HEK293 (cell line): Measurements from ENCODE around the gene TNFRSF21.

Experiments used
- CTCF ChIA-PET: fragments of 350-600 bp; formaldehyde crosslinking; extraction: SDS; loops from one replicate; lab custom pipeline; 2021; ENCODE audit warnings: antibody characterized with exemption; lab: Yijun Ruan, JAX
- POLR2A ChIA-PET: fragments of 300-600 bp; formaldehyde crosslinking; extraction: SDS; loops from one replicate; lab custom pipeline; 2020; ENCODE audit warnings: antibody characterized with exemption, inconsistent platforms; lab: Yijun Ruan, JAX
- H3K27ac ChIP-seq: fragments of 200-500 bp; sonication (Bioruptor generic); 2 replicates; pipeline ENCODE4 v1.5.1; 2014; ENCODE audit warnings: low read depth, low read length, control low read depth, inconsistent platforms; ENCODE audit errors: extremely low read depth
- H3K36me3 ChIP-seq, 2 experiments: fragments of 200-500 bp in 1 of 2; sonication (Bioruptor generic) in 1 of 2; 1 replicate in 1 of 2; 2 replicates in 1 of 2; pipeline ENCODE4 v1.5.1; 2014 to 2017; ENCODE audit warnings: inconsistent platforms in 2 of 2, low read length in 2 of 2; ENCODE audit not compliant: control insufficient read depth in 2 of 2, insufficient read depth in 1 of 2
- H3K4me1 ChIP-seq: fragments of 200-500 bp; sonication (Bioruptor generic); 2 replicates; pipeline ENCODE4 v1.5.1; 2014; ENCODE audit warnings: mild to moderate bottlenecking, low read length, inconsistent platforms; ENCODE audit not compliant: control insufficient read depth, insufficient read depth
- H3K4me3 ChIP-seq: 2 replicates; pipeline ENCODE4 v1.5.1; 2011; ENCODE audit warnings: low read depth, mild to moderate bottlenecking, control low read depth, low read length, moderate library complexity
- H3K9me3 ChIP-seq: fragments of 200-500 bp; sonication (Bioruptor generic); 2 replicates; pipeline ENCODE4 v1.5.1; 2014; ENCODE audit warnings: low read depth, low read length, inconsistent platforms; ENCODE audit not compliant: control insufficient read depth, insufficient read depth
- ELK4 ChIP-seq: IDR thresholded peaks from 2 replicates; pipeline ENCODE4 v1.6.1; 2011; ENCODE audit warnings: mild to moderate bottlenecking, low read depth, low read length, borderline replicate concordance
- KLF16 ChIP-seq: fragments of 450-650 bp; formaldehyde crosslinking; IDR thresholded peaks from 2 replicates; pipeline ENCODE4 v1.5.1; 2017; ENCODE audit warnings: missing biosample characterization, missing genetic modification characterization
- PRDM4 ChIP-seq: fragments of 450-650 bp; formaldehyde crosslinking; IDR thresholded peaks from 2 replicates; pipeline ENCODE4 v1.5.1; 2017; ENCODE audit warnings: missing biosample characterization, missing genetic modification characterization
- YY1 ChIP-seq: fragments of 450-650 bp; formaldehyde crosslinking; IDR thresholded peaks from 2 replicates; pipeline ENCODE4 v1.5.1; 2018; ENCODE audit warnings: missing biosample characterization, missing genetic modification characterization
- ZBTB1 ChIP-seq: fragments of 450-650 bp; formaldehyde crosslinking; IDR thresholded peaks from 2 replicates; pipeline ENCODE4 v1.5.1; 2016; ENCODE audit warnings: missing biosample characterization, missing genetic modification characterization
- ZNF174 ChIP-seq: fragments of 450-650 bp; formaldehyde crosslinking; IDR thresholded peaks from 2 replicates; pipeline ENCODE4 v1.5.0; 2017; ENCODE audit warnings: missing biosample characterization, mild to moderate bottlenecking, missing genetic modification characterization
- ZNF18 ChIP-seq: fragments of 450-650 bp; formaldehyde crosslinking; IDR thresholded peaks from 2 replicates; pipeline ENCODE4 v1.5.1; 2016; ENCODE audit warnings: missing biosample characterization, missing genetic modification characterization
- ZNF19 ChIP-seq: fragments of 450-650 bp; formaldehyde crosslinking; IDR thresholded peaks from 2 replicates; pipeline ENCODE4; 2016; ENCODE audit warnings: missing biosample characterization, missing genetic modification characterization, low read depth
- ZNF211 ChIP-seq: fragments of 450-650 bp; formaldehyde crosslinking; IDR thresholded peaks from 2 replicates; pipeline ENCODE4 v1.5.1; 2016; ENCODE audit warnings: low read depth, missing biosample characterization, missing genetic modification characterization
- ZNF223 ChIP-seq: fragments of 450-650 bp; formaldehyde crosslinking; IDR thresholded peaks from 2 replicates; pipeline ENCODE4 v1.5.1; 2016; ENCODE audit warnings: missing biosample characterization, missing genetic modification characterization
- ZNF23 ChIP-seq: fragments of 450-650 bp; formaldehyde crosslinking; IDR thresholded peaks from 2 replicates; pipeline ENCODE4 v1.5.1; 2016; ENCODE audit warnings: missing biosample characterization, missing genetic modification characterization, borderline replicate concordance
- ZNF280D ChIP-seq: fragments of 450-650 bp; formaldehyde crosslinking; IDR thresholded peaks from 2 replicates; pipeline ENCODE4 v1.5.1; 2016; ENCODE audit warnings: missing biosample characterization, missing genetic modification characterization
- ZNF362 ChIP-seq: fragments of 450-650 bp; formaldehyde crosslinking; IDR thresholded peaks from 2 replicates; pipeline ENCODE4 v1.5.1; 2016; ENCODE audit warnings: missing biosample characterization, missing genetic modification characterization
- ZNF426 ChIP-seq: fragments of 450-650 bp; formaldehyde crosslinking; IDR thresholded peaks from 2 replicates; pipeline ENCODE4 v1.5.1; 2017; ENCODE audit warnings: missing biosample characterization, missing genetic modification characterization, mild to moderate bottlenecking, inconsistent platforms, moderate library complexity
- ZNF521 ChIP-seq: fragments of 450-650 bp; formaldehyde crosslinking; IDR thresholded peaks from 2 replicates; pipeline ENCODE4 v1.5.1; 2017; ENCODE audit warnings: missing biosample characterization, mild to moderate bottlenecking, missing genetic modification characterization
- ZNF529 ChIP-seq: fragments of 450-650 bp; formaldehyde crosslinking; IDR thresholded peaks from 2 replicates; pipeline ENCODE4 v1.5.1; 2017; ENCODE audit warnings: missing genetic modification characterization, missing biosample characterization; ENCODE audit not compliant: insufficient replicate concordance
- ZNF654 ChIP-seq: fragments of 450-650 bp; formaldehyde crosslinking; IDR thresholded peaks from 2 replicates; pipeline ENCODE4 v1.5.1; 2016; ENCODE audit warnings: low read depth, missing biosample characterization, missing genetic modification characterization
- ZNF701 ChIP-seq: fragments of 450-650 bp; formaldehyde crosslinking; IDR thresholded peaks from 2 replicates; pipeline ENCODE4 v1.5.1; 2016; ENCODE audit warnings: missing biosample characterization, missing genetic modification characterization
- ZSCAN30 ChIP-seq: fragments of 450-650 bp; IDR thresholded peaks from 2 replicates; pipeline ENCODE4 v1.5.1; 2018; ENCODE audit warnings: missing biosample characterization, mild to moderate bottlenecking, missing genetic modification characterization, moderate library complexity

Gene TNFRSF21

GRCh38 chr6:47230579-47230978 lies 79.1 kb downstream of the TNFRSF21 start:
- no peak overlapping the region for H3K4me3 ChIP-seq
- TF ChIP-seq ZSCAN30 (no peak), ZNF23 (tag by site-specific recombination) (no peak), ZNF280D (tag by site-specific recombination) (no peak), ZNF521 (no peak), ZNF654 (no peak), PRDM4 (tag by site-specific recombination) (no peak), KLF16 (tag by site-specific recombination) (no peak), ZNF362 (tag by site-specific recombination) (no peak), ZNF18 (tag by site-specific recombination) (no peak)
- TF ChIP-seq, all 188 proteins: peak for 0
- Histone ChIP-seq H3K36me3 (peaks cover 9 to 13% of the 10 kb centered on the region in 2 experiments; a peak in 2 of 3 replicates), H3K9me3 (no peaks in the 10 kb centered on the region), H3K4me1 (peaks cover 8% of the 10 kb centered on the region), H3K27ac (no peak overlapping the region)
- POLR2A ChIA-PET: no interaction called here
- CTCF ChIA-PET: no interaction called here

GRCh38 chr6:47229255-47229654 lies 80.5 kb downstream of the TNFRSF21 start:
- Histone ChIP-seq H3K27ac (no peak overlapping the region), H3K9me3 (no peaks in the 10 kb centered on the region), H3K4me3 (no peak overlapping the region), H3K36me3 (peaks cover 9 to 11% of the 10 kb centered on the region in 2 experiments; a peak in 2 of 3 replicates), H3K4me1 (peaks cover 3% of the 10 kb centered on the region)
- TF ChIP-seq ZNF174 (tag by site-specific recombination) (no peak), ZNF211 (tag by site-specific recombination) (no peak), ZNF19 (tag by site-specific recombination) (no peak), ZNF426 (no peak), ZNF529 (tag by site-specific recombination) (no peak), YY1 (tag by site-specific recombination) (no peak), ZNF654 (no peak), ZBTB1 (tag by site-specific recombination) (no peak), ZNF223 (tag by site-specific recombination) (no peak), ELK4 (no peak), ZNF701 (tag by site-specific recombination) (no peak)
- POLR2A ChIA-PET: interaction anchor here (1.0 kb wide), 1 partner anchor 248 kb away, joined by 4 read pairs; the partner anchor contains the start of gene CD2AP
- CTCF ChIA-PET: no interaction called here
